ENCODE measurements around the gene TSHR. TPM values are rescaled to one million over a fixed set of nuclear protein-coding genes. Genes with fewer than 3 reads are reported as not detected.

Gene TSHR
- total and polyA plus RNA-seq, 8 donors, result 0.15 to 0.75 (median 0.33) TPM

- no peak for TF ChIP-seq CTCF (IDR thresholded peaks at IDR 0.05)
- intact Hi-C loops (cut with DNase I), result no loop called here
- H3K36me3 ChIP-seq, result no peaks in the 10 kb centered on the region
- no peak overlapping the region for H3K27ac ChIP-seq
- H3K4me3 ChIP-seq, result no peak overlapping the region
- ATAC-seq (no peak), DNase-seq (no peak)
- no peaks in the 10 kb centered on the region for H3K27me3 ChIP-seq
- H3K4me1 ChIP-seq, result no peaks in the 10 kb centered on the region
- H3K9me3 ChIP-seq, result no peaks in the 10 kb centered on the region
Measured at GRCh38 chr14:81095539-81095938, 140.1 kb downstream of the TSHR start.

- Histone ChIP-seq H3K4me3 (no peak overlapping the region), H3K27me3 (no peaks in the 10 kb centered on the region), H3K4me1 (no peaks in the 10 kb centered on the region), H3K27ac (no peak overlapping the region), H3K36me3 (no peaks in the 10 kb centered on the region), H3K9me3 (no peaks in the 10 kb centered on the region)
- DNase-seq (no peak), ATAC-seq (no peak)
- TF ChIP-seq CTCF (IDR thresholded peaks at IDR 0.05), result no peak
- intact Hi-C loops (cut with DNase I), result no loop called here
Measured at GRCh38 chr14:81096656-81097055, 141.2 kb downstream of the TSHR start.

GRCh38 chr14:81102217-81102616, 146.8 kb downstream of the TSHR start:
- no peaks in the 10 kb centered on the region for H3K27me3 ChIP-seq
- intact Hi-C loops (cut with DNase I), result no loop called here
- H3K36me3 ChIP-seq, result no peaks in the 10 kb centered on the region

GRCh38 chr14:81103443-81103842, 148.0 kb downstream of the TSHR start:
- no peak overlapping the region for H3K4me3 ChIP-seq
- ATAC-seq (no peak), DNase-seq (no peak)
- no peak for TF ChIP-seq CTCF (IDR thresholded peaks at IDR 0.05)
- intact Hi-C loops (cut with DNase I), result no loop called here
- H3K9me3 ChIP-seq, result no peaks in the 10 kb centered on the region
- H3K27ac ChIP-seq, result no peak overlapping the region
- H3K36me3 ChIP-seq, result no peaks in the 10 kb centered on the region
- H3K27me3 ChIP-seq, result no peaks in the 10 kb centered on the region
- H3K4me1 ChIP-seq, result no peaks in the 10 kb centered on the region

More at GRCh38 chr14:81102217-81102616, 146.8 kb downstream of the TSHR start:
- Histone ChIP-seq H3K9me3 (no peaks in the 10 kb centered on the region), H3K4me3 (no peak overlapping the region), H3K27ac (no peak overlapping the region), H3K4me1 (no peaks in the 10 kb centered on the region)
- TF ChIP-seq CTCF (IDR thresholded peaks at IDR 0.05), result no peak
- DNase-seq (no peak), ATAC-seq (no peak)

GRCh38 chr14:81105378-81105777, 150.0 kb downstream of the TSHR start:
- no peaks in the 10 kb centered on the region for H3K4me1 ChIP-seq
- H3K36me3 ChIP-seq, result no peaks in the 10 kb centered on the region
- ATAC-seq (no peak), DNase-seq (no peak)
- no peaks in the 10 kb centered on the region for H3K9me3 ChIP-seq
- TF ChIP-seq CTCF (IDR thresholded peaks at IDR 0.05), result no peak
- H3K4me3 ChIP-seq, result no peak overlapping the region
- no peaks in the 10 kb centered on the region for H3K27me3 ChIP-seq
- H3K27ac ChIP-seq, result no peak overlapping the region
- intact Hi-C loops (cut with DNase I), result no loop called here
